ENCODE measurements around the gene OTUD7B.

OTUD7B gene

DNA sequence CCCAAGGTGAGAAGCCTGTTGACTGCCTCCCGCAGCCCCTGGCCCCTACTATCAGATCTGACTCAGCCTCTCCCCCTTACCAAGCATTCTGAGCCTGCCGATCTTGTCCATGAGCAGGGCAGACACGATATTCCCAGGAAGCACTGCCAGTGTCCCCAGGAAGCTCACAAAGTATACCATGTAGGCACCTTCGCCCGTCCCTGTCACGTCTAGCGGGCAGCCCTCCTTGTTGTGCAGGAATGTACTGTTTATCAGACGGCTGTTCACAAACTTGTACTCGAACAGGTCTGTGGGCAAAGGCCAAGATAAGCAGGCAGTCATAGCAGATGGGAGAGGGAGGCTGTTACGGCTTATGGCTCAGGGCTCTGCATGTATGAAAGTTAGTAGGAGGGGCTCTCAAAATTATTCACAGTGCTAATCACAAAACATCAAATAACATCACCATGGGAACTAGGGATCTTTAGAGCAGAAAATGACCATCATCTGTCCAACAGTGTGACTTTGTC lies 103.9 kb downstream of the OTUD7B start:
- no peaks in the 10 kb centered on the region for H3F3A ChIP-seq (ENCODE audit: insufficient read depth, low read length)
- no peak overlapping the region for H3K4me2 ChIP-seq (ENCODE audit: low read length)
- no peak overlapping the region for H2AFZ ChIP-seq (ENCODE audit: low read length)
- no peaks in the 10 kb centered on the region for H3K9me3 ChIP-seq (ENCODE audit: low read length)
- H3K4me1 ChIP-seq (ENCODE audit: insufficient read depth, low read length, severe bottlenecking): no peaks in the 10 kb centered on the region
- H3K27me3 ChIP-seq (ENCODE audit: insufficient read depth, low read length): peaks cover 9% of the 10 kb centered on the region; the same call in 1 of the 2 replicates
- no peak overlapping the region for H3K27ac ChIP-seq (ENCODE audit: low read depth, low read length, poor library complexity, severe bottlenecking)
- no peaks in the 10 kb centered on the region for H3K79me2 ChIP-seq (ENCODE audit: insufficient read depth, low read length)
- no peaks in the 10 kb centered on the region for H3K9me2 ChIP-seq (ENCODE audit: low read depth, low read length)
- H4K20me1 ChIP-seq (ENCODE audit: insufficient read depth, low read length): no peaks in the 10 kb centered on the region
- no peak overlapping the region for H3K9ac ChIP-seq (ENCODE audit: low read length)
- H3K36me3 ChIP-seq (ENCODE audit: insufficient read depth, low read length): no peaks in the 10 kb centered on the region
- H3K4me3 ChIP-seq (ENCODE audit: low read depth, low read length, poor library complexity, severe bottlenecking): no peak overlapping the region
- TF ChIP-seq, protein P1, sequence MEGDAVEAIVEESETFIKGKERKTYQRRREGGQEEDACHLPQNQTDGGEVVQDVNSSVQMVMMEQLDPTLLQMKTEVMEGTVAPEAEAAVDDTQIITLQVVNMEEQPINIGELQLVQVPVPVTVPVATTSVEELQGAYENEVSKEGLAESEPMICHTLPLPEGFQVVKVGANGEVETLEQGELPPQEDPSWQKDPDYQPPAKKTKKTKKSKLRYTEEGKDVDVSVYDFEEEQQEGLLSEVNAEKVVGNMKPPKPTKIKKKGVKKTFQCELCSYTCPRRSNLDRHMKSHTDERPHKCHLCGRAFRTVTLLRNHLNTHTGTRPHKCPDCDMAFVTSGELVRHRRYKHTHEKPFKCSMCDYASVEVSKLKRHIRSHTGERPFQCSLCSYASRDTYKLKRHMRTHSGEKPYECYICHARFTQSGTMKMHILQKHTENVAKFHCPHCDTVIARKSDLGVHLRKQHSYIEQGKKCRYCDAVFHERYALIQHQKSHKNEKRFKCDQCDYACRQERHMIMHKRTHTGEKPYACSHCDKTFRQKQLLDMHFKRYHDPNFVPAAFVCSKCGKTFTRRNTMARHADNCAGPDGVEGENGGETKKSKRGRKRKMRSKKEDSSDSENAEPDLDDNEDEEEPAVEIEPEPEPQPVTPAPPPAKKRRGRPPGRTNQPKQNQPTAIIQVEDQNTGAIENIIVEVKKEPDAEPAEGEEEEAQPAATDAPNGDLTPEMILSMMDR (IDR thresholded peaks at IDR 0.05; ENCODE audit: low read length): no peak
- no peak for TF ChIP-seq EZH2 (IDR thresholded peaks at IDR 0.05; ENCODE audit: borderline replicate concordance, low read length)

DNA sequence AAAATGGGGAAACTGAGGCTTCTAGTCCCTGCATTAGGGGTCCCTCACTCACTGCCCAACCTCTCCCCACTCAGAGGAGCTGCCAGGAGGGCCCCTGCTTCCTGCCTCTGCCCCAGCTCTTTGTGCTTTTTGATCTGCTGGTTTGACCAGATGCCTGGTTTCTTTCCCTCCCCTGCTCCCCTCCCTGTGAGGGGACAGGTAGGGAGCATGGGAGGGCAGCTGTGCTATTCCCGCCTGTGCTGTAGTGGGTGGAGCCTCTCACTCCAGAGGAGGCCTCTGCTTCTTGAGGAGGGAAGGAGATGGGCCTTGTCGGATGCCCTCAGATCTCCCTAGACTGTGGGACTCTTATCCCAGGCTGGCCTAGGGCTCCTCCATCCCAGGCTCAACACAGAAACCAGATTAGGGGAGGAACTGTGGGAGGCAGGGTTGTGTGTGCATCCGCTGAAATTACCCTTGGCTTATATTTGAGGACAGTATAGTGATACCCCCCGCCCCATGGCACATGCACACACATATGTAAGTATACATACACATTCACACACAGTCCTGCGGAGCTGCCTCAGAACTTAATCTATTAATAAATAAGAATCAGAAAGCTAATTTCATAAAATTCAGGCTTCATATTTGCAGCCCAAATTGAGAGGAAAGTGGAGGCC lies 106.6 kb downstream of the OTUD7B start:
- Histone ChIP-seq H3K36me3 (ENCODE audit: insufficient read depth, low read length) (no peaks in the 10 kb centered on the region), H4K20me1 (ENCODE audit: insufficient read depth, low read length) (no peaks in the 10 kb centered on the region), H3K4me1 (ENCODE audit: insufficient read depth, low read length, severe bottlenecking) (peaks cover 12% of the 10 kb centered on the region), H3K79me2 (ENCODE audit: insufficient read depth, low read length) (no peaks in the 10 kb centered on the region), H2AFZ (ENCODE audit: low read length) (no peak overlapping the region), H3K9me3 (ENCODE audit: low read length) (no peaks in the 10 kb centered on the region), H3K9ac (ENCODE audit: low read length) (no peak overlapping the region), H3K4me2 (ENCODE audit: low read length) (no peak overlapping the region), H3K9me2 (ENCODE audit: low read depth, low read length) (no peaks in the 10 kb centered on the region), H3K27ac (ENCODE audit: low read depth, low read length, poor library complexity, severe bottlenecking) (no peak overlapping the region), H3F3A (ENCODE audit: insufficient read depth, low read length) (no peaks in the 10 kb centered on the region), H3K27me3 (ENCODE audit: insufficient read depth, low read length) (no peaks in the 10 kb centered on the region), H3K4me3 (ENCODE audit: low read depth, low read length, poor library complexity, severe bottlenecking) (no peak overlapping the region)
- no peak for TF ChIP-seq EZH2 (IDR thresholded peaks at IDR 0.05; ENCODE audit: borderline replicate concordance, low read length)
- TF ChIP-seq, protein P1 (IDR thresholded peaks at IDR 0.05; ENCODE audit: low read length): no peak

DNA sequence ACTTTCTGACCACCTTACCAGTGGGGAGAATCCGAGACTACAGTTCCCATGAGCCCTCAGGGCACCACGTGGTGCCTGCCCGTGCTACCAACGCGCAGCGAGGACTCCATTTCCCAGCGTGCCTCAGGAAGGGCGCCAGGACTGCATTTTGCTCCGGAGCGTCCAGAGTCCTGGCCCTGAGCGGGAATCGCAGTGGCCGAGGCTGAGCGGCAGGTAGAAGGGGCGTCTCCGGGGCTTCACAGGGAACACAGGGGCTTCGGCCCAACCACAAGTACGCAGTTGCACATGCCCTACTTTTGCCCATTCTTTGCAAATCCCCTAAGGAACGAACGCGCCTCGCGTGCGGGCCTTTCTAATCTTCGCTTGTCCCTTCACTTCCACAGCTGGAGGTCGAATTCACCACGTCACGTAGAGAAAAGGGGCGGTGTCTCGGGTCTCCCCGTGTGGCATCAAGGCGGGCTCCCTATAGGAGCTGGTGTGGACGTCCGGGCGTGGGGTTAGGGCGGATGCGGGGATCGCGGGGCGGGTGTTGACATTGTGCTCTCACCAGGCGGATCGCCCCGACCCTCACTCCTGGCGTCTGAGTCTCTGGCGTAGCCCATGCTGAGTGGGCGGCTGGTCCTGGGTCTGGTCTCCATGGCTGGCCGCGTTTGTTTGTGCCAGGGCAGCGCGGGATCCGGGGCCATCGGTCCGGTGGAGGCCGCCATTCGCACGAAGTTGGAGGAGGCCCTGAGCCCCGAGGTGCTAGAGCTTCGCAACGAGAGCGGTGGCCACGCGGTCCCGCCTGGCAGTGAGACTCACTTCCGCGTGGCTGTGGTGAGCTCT lies 110.9 kb downstream of the OTUD7B start, which contains the start of gene BOLA1:
BOLA1 (plus strand) TSS at position 109 of the 825 bp plus-strand sequence; CDS start at position 601, 492 bp downstream.
- no peaks in the 10 kb centered on the region for H4K20me1 ChIP-seq (ENCODE audit: insufficient read depth, low read length)
- peak within 1 kb of the TSS; percentile 68 for H3K4me3 ChIP-seq (ENCODE audit: low read depth, low read length, poor library complexity, severe bottlenecking)
- no peaks in the 10 kb centered on the region for H3K9me2 ChIP-seq (ENCODE audit: low read depth, low read length)
- no peak for TF ChIP-seq EZH2 (IDR thresholded peaks at IDR 0.05; ENCODE audit: borderline replicate concordance, low read length)
- TF ChIP-seq, protein P1 (IDR thresholded peaks at IDR 0.05; ENCODE audit: low read length): no peak
- H2AFZ ChIP-seq (ENCODE audit: low read length): peak within 1 kb of the TSS; percentile 77
- no peaks in the 10 kb centered on the region for H3K79me2 ChIP-seq (ENCODE audit: insufficient read depth, low read length)
- peak within 1 kb of the TSS; percentile 78 for H3K4me2 ChIP-seq (ENCODE audit: low read length)
- no peaks in the 10 kb centered on the region; the same call in 1 of the 2 replicates for H3K36me3 ChIP-seq (ENCODE audit: insufficient read depth, low read length)
- H3K9me3 ChIP-seq (ENCODE audit: low read length): no peaks in the 10 kb centered on the region
- peaks cover 12% of the 10 kb centered on the region for H3K4me1 ChIP-seq (ENCODE audit: insufficient read depth, low read length, severe bottlenecking)
- no peaks in the 10 kb centered on the region for H3F3A ChIP-seq (ENCODE audit: insufficient read depth, low read length)
- H3K27me3 ChIP-seq (ENCODE audit: insufficient read depth, low read length): no peaks in the 10 kb centered on the region
- H3K27ac ChIP-seq (ENCODE audit: low read depth, low read length, poor library complexity, severe bottlenecking): no peak within 1 kb of the TSS
- peak within 1 kb of the TSS; percentile 70 for H3K9ac ChIP-seq (ENCODE audit: low read length)
